Cardiac septum (tissue), 1 donor: Measurements from ENCODE around the gene PARD6A. TPM values are rescaled to one million over a fixed set of nuclear protein-coding genes. Genes with fewer than 3 reads are reported as not detected.
"Not testable (repeated sequence)": the region's sequence is repeated elsewhere in the genome, so short reads cannot be mapped to it uniquely, and the experiment has no call there.

ENCODE experiments used
- DNase-seq: peaks from one replicate; pipeline ENCODE4 v3.0.0-alpha.2; 2020; ENCODE audit warnings: low spot score
- intact Hi-C: fragments of 100-400 bp; cut with DNase I; formaldehyde crosslinking; loops from one replicate; pipeline ENCODE4 v1.14.0; 2022
- total RNA-seq: library from RNA; stranded (reverse); fragmentation: NEBNext Ultra II Directional; extraction: Animal tissue kit (Norgen Biotek cat#: 25700); gene quantifications from one replicate; pipeline ENCODE4 v1.2.1, GENCODE V29; 2021
- donor health status: DM: no; HTN: no; CAD: no.

Gene PARD6A
- total RNA-seq, 1 donor from 2014 or later: 3.4 TPM

DNA sequence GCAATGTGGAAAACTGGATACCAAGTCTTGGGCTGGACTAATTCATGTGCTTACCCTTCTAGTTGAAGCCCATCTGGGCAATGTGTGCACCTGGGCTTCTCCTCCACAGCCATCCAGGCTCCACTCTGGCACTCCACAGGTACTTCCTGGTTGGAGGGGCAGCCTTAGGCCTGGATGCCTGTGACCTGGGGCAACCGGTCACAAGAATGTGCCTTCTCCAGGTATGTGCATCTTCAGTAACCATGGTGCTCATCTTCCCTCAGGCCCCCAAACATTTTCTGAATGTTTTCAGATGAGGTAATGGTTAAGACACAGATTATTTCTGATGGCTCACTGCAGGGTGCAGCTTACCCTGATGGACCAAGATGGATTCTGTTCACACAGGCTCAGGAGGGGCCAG lies 17.0 kb downstream of the PARD6A start:
- intact Hi-C loops: no loop called here
- DNase-seq: no peak

DNA sequence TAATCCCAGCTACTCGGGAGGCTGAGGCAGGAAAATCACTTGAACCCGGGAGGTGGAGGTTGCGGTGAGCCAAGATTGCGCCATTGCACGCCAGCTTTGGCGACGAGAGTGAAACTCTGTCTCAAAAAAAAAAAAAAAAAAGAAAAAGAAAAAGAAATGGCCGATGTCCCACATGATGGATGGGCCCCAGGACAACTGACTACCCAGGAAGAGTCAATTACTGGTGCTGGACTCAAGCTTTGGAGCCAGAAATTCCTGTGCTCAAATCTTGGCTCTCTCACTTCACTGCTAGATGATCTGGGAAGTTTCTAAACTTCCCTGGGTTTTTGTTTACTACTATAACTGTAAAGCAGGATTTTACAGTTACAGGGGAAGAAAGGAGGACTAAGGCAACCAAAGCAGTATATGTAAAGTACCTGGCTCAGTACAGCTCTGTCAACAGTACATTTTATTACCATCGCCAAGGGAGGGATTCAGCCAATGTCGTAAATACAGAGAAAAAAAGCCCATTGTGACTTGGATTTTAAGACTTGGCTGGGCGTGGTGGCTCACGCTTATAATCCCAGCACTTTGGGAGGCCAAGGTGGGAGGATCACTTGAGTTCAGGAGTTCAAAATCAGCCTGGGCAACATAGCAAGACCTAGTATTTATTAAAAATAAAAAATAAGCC lies 17.7 kb downstream of the PARD6A start:
- no peak for DNase-seq
- intact Hi-C loops: no loop called here

DNA sequence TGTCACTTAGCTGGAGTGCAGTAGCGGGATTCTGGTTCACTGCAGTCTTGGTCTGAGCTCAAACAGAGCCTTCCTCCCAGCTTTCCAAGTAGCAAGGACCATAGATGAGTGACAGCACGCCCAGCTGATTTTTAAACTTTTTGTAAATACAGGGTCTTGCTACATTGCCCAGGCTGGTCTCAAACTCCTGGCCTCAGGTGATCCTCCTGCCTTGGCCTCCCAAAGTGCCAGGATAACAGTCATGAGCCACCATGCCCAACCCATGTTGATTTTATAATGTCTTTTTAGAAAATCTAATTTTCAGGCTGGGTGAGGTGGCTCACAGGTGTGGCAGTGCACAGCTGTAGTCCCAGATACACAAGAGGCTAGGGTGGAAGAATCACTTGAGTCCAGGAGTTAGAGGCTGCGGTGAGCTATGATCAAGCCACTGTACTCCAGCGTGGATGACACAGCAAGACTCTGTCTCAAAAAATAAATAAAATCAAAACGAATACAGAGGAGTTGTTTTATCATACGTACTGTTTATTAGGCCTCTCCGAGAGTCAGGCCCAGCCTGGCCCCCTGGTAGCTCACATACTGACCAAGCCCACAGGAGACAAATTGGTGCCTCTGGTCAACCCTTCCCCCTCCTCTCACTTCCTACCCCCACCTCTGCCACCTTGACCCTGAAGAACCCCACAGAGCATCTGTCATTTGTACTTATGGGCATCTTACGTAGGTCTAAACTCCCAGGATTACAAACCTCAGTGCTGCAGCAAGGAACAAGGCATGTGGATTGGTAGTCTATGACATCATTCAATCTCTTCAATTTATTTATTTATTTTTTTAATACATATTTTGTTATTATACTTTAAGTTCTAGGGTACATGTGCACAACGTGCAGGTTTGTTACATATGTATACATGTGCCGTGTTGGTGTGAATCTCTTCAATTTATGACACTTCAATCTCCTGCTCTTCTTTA lies 19.5 kb downstream of the PARD6A start:
- intact Hi-C loops: no loop called here
- DNase-seq: no peak

DNA sequence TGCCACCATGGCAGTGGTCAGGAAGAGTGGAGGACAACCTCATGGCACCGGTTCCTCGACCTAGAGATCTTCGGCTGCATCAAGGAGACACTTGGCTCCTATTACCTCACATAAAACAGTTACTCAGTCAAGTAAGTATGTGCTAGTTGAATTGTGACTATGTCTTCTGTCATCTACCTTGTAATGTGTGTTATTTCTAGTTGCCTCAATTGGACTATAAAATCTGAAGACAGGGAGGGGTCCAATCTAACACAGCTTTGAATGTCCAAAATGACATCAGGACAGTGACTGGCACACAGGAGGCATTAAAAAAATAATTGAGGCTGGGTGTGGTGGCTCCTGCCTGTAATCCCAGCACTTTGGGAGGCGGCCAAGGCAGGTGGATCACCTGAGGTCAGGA lies 23.0 kb downstream of the PARD6A start:
- DNase-seq: no peak
- intact Hi-C loops: no loop called here

DNA sequence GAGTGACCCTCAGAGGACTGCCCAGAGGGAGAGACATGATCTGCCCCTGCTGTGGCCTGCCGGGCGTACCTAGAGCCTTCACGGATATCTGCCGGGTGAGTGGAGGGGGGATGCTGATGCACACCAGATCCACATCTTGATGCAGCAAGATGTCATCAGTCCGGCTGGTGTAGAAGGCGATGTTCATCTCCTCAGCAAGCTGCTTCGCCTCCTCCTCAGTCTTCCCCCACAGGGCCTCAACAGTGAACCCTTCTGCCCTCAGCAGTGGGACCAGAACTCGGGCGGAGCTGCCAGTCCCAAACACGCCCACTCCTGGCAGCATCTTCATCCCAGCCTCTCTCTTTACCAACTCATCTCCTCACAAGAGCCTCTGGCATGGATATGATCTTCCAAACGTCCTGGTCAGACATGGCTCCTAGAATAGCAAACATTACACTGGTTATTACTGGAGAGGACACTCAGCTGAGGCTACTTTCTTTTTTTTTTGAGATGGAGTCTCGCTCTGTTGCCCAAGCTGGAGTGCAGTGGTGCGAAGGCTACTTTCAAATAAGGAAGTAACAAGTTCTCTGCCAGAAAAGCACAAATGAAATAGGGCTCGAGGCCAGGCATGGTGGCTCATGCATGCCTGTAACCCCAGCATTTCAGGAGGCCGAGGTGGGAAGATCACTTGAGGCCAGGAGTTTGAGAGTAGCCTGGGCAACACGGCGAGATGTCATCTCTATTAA lies 24.8 kb downstream of the PARD6A start:
- intact Hi-C loops: no loop called here
- DNase-seq: no peak

DNA sequence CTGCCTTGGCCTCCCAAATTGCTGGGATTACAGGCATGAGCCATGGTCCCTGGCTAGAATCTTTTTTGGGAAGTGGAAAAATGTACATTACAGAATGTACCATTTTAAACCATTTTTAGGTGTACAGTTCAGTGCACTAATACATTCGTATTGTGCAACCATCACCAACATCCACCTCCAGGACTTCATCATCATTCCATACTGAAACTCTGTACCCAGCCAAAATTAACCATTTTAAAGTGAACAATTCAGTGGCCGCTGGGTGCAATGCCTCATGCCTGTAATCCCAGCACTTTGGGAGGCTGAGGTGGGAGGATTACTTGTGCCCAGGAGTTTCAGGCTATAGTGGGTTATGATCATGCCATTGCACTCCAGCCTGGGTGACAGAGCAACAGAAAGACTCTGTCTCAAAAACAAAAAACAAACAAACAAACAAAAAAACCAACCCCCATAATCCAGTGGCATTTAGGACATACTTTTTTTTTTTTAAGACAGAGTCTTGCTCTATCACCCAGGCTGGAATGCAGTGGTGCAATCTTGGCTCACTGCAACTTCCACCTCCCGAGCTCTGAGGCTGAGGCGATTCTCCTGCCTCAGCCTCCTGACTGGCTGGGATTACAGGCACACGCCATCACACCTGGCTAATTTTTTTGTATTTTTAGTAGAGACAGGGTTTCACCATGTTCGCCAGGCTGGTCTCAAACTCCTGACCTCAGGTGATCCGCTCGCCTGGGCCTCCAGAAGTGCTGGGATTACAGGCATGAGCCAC lies 32.9 kb downstream of the PARD6A start:
- DNase-seq, intact Hi-C loops: not testable (repeated sequence)

DNA sequence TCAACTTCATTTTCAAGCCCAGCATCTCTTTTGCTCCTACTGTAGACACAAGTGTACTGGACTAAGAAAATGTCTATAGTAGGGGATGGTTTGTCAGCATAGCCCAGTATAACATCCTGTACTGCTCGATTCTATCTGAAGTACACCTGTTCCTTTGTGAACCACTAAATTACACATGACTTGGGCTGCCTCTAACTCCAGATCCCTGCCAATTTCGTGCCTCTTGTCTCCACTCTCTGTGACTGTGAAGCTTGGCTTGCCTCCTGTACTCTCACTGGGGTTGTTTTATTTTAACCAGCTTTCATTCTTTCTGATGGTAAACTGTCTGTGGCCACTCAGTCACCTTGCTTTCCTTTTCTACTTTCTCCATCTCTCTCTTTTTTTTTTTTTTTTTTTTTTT lies 33.9 kb downstream of the PARD6A start:
- intact Hi-C loops: no loop called here
- DNase-seq: no peak

DNA sequence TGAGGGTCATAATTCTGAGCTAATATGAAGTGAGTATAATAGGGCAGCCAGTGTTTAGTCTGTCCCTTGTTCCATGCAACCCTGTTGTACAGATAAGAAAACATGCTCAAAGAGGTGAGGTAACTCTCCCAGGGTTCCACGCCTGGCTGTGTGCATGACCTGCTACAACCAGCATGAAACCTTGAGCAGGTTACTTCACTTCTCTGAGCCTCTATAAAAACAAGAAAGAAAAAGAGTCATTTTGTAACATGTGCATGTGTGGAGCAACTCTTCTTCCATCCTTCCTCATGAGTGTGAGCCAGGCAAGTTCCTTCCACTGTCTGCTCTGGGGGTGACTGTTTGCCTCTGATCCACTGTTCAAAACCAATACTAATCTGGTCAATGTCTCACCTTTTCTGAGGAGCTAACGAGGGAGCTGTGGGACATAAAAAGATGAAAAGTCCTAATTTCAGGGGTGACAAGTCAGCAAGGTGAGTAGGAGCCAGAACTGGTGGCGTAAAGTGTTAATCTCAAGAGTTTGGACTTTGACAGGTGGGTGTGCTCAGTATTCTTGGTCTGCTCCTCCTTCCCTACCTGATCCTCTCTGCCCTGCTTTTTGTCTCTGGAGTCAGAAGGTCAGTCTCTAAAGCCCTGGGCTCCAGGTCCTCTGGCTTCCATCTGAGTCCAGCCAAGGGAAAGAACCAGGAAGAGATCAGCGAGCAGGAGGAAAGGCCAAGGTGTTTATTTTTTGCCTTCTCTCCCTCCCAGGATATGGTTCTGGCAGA lies 36.8 kb downstream of the PARD6A start:
- DNase-seq: no peak
- intact Hi-C loops: no loop called here

DNA sequence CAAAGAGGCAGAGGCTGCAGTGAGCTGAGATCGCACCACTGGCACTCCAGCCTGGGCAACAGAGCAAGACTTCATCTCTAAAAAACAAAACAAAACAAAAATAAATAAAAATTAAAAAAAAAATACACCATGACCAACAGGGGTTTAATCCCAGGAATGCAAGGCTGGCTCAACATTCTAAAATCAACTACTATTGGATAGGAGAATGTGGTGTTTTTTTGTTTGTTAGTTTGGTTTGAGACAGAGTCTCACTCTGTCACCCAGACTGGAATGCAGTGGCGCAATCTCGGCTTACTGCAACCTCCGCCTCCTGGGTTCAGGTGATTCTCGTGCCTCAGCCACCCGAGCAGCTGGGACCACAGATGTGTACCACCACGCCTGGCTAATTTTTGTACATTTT lies 38.5 kb downstream of the PARD6A start:
- DNase-seq: no peak
- intact Hi-C loops: no loop called here

DNA sequence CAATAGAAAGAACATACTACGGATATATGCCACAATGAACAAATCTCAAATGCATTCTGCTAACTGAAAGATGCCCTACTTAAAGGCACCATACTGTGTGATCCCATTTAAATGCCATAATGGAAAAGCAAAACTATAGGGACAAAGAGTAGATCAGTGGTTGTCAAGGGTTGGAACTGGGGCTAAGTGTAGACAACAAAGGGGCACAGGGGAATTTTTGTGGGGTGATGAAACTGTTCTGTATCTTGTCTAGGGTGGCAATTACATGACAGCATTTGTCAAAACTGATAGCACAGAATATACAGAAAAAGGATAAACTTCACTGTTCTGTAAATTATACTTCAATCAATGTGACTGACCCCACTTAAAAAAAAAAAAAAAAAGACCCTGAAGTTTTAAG lies 40.7 kb downstream of the PARD6A start:
- no peak for DNase-seq
- intact Hi-C loops: no loop called here

DNA sequence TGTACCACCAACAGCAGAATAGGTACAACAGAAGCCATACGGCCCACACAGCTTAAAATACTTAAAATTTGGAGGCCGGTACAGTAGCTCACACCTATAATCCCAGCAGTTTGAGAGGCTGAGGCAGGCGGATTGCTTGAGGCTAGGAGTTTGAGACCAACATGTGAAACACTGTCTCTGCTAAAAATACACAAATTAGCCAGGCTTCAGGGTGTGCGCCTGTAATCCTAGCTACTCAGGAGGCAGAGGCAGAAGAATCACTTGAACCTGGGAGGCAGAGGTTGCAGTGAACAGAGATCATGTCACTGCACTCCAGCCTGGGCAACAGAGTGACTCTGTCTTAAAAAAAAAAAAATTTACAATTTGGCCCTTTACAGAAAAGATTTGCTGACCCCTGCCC lies 41.4 kb downstream of the PARD6A start:
- no peak for DNase-seq
- intact Hi-C loops: no loop called here

DNA sequence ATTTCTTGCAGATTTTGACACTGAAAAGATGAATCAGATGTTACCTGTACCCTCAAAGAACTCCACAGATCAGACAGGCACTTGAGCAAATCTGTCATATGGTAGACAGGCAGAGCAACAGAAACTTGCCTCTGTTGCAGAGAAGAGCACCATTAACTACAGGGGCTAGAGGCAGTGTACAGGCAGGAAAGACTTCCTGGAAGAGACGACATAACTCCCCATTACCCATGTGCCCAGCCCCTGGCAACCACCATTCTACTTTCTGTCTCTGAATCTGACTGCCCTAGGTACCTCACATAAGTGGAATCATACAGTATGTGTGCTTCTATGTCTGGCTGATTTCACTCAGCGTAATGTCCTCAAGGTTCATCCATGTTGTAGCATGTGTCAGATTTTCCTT lies 42.9 kb downstream of the PARD6A start:
- intact Hi-C loops: no loop called here
- DNase-seq: no peak

DNA sequence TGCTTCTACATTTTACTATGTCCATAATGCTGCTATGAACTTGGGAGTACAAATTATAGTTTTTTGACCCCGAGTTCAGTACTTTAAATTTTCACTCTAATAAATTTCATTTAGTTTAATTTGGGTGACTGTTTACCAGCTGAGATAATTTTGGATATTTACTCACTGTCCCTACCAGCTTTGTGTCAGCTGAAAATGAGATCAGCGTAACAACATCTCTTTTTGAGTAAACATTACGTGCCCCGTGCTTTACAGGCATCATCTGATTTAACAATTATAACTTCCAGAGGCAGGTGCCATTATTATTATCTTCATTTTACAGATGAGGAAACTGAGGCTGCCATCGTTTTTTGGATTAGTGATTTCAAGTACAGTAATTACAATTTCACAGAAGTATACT lies 43.4 kb downstream of the PARD6A start:
- DNase-seq: no peak
- intact Hi-C loops: no loop called here

DNA sequence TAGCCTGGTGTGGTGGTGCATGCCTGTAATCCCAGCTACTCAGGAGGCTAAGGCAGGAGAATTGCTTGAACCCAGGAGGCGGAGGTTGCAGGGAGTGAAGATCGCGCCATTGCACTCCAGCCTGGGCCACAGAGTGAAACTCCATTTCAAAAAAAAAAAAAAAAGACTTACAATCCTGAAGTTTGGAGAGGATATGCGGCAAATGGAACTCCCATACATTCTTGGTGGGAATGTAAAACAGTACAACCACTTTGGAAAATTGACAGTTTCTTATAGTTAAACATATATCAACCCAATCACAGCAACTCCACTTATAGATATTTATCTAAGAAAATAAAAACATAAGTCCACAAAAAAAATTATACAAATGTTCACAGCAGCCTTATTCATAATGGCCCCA lies 46.5 kb downstream of the PARD6A start:
- intact Hi-C loops: no loop called here
- DNase-seq: no peak

DNA sequence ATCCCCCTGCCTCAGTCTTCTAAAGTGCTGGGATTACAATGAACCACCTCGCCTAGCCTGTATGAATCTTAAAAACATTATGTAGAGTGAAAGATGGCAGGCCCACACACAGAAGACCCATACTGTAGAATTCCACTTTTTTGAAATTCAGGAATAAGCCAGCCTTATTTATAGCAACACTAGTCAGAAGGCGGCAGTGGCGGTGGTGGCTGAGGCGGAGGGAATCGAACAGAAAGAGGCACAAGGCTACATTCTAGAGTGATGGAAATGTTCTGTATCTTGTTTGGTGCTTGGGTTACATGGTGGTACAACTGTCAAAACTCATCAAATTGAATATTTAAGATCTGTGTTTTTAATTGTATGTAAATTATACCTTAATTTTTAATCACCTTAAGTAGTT lies 47.0 kb downstream of the PARD6A start:
- no peak for DNase-seq
- intact Hi-C loops: no loop called here

DNA sequence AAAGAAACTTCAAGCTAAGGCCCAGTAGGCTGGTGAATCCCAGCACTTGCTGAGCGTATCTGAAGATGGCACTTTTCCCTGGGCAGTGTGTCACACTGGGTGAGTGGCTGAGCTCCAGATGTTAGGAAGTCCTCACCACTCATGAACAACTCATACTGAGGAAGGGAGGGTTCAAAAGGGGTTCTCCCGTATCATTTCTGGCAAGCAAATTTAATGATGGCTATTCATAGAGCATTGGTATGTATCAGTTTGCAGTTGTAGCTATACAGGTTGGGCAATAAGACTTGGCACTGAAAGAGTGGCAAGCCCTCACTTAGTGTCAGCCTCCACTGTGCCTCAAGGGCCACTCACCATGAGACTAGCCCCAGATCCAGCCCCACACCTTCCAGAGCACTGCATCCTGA lies 47.6 kb downstream of the PARD6A start:
- DNase-seq: no peak
- intact Hi-C loops: no loop called here

DNA sequence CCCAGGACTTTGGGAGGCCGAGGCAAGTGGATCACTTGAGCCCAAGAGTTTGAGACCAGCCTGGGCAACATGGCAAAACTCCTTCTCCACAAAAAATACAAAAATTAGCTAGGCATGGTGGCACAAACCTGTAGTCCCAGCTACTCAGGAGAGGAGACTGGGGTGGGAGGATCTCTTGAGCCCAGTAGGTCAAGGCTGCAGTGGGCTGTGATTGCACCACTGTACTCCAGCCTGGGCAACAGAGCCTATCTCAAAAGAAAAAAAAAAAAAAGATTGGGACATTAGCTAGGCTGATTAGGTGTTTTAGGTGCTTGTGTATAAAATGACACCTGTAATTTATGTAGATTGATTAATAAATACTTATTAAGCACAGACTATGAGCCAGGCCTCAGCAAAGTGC lies 48.3 kb downstream of the PARD6A start:
- no peak for DNase-seq
- intact Hi-C loops: no loop called here

DNA sequence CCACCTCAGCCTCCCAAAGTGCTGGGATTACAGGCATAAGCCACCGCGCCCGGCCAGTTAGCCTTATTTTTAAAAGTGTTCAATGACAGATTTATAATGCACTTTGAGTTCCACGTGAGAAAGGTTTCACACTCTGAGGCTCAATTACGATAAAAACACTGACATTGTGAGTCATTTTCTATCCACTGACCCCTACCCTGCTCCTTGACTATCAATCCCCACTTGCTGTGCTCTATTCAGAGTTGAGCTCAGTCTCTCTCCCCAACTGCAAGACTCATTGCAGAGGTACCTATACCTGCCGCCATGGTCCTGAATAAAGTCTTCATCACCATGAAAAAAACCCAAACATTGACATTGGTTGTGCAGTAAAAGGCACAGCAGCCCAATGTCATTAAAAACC lies 49.8 kb downstream of the PARD6A start:
- intact Hi-C loops: no loop called here
- DNase-seq: no peak
